Peyer's patch (tissue), 4 donors: ENCODE measurements around the gene CD300H.

Experiments used
- POLR2A ChIP-seq, 2 donors: fragments of 450-650 bp; IDR thresholded peaks; one replicate each; pipeline ENCODE4 v1.5.1; 2017; ENCODE audit warnings: antibody characterized with exemption in 2 of 2, mild to moderate bottlenecking in 2 of 2, moderate library complexity in 2 of 2
- TF ChIP-seq, protein P1 (sequence below), 6 experiments: fragments of 450-650 bp in 4 of 6; fragments of 200-600 bp in 2 of 6; sonication (generic) in 1 of 6; IDR thresholded peaks; one replicate each; pipeline ENCODE4 v1.5.1; 2017 to 2019; ENCODE audit warnings: antibody characterized with exemption in 6 of 6, mild to moderate bottlenecking in 3 of 6, moderate library complexity in 1 of 6

DNA sequence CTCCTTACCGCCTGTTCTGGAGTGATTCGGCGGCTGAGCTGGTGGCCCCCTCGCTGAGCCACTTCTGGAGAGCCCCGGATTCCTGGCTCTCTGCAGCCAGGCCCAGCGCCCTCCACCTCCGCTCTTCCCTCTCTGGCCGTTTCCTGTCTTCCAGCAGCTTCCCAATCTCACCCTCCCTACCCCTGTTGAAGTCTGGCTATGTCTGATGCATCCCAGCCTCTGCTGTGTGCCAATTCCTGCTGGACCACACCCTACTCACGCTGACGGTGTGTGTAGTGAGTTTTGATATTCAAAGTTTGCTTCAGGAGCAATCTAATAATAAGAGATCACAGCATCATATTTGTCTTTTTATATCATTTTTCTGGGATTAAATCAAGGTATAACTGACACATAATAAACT is 15.3 kb upstream of the CD300H start:
- TF ChIP-seq, protein P1, sequence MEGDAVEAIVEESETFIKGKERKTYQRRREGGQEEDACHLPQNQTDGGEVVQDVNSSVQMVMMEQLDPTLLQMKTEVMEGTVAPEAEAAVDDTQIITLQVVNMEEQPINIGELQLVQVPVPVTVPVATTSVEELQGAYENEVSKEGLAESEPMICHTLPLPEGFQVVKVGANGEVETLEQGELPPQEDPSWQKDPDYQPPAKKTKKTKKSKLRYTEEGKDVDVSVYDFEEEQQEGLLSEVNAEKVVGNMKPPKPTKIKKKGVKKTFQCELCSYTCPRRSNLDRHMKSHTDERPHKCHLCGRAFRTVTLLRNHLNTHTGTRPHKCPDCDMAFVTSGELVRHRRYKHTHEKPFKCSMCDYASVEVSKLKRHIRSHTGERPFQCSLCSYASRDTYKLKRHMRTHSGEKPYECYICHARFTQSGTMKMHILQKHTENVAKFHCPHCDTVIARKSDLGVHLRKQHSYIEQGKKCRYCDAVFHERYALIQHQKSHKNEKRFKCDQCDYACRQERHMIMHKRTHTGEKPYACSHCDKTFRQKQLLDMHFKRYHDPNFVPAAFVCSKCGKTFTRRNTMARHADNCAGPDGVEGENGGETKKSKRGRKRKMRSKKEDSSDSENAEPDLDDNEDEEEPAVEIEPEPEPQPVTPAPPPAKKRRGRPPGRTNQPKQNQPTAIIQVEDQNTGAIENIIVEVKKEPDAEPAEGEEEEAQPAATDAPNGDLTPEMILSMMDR (IDR thresholded peaks at IDR 0.05) = no peak
- no peak for TF ChIP-seq POLR2A (IDR thresholded peaks at IDR 0.05)
